ENCODE results near the gene TSPAN4.

TSPAN4 gene

DNA sequence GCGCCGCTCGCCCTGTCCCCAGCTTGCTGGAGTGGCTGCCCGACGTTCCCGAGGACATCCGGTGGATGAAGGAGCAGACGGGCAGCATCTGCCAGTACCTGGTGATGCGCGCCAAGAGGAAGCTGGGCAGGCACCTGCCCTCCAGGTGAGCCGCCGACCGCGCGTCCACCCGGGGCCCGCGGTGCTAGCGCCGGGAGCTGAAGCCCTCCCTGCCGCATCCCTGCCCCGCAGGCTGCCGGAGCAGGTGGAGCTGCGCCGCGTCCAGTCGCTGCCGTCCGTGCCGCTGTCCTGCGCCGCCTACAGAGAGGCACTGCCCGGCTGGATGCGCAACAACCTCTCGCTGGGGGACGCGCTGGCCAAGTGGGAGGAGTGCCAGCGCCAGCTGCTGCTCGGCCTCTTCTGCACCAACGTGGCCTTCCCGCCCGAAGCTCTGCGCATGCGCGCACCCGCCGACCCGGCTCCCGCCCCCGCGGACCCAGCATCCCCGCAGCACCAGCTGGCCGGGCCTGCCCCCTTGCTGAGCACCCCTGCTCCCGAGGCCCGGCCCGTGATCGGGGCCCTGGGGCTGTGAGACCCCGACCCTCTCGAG, 18.3 kb upstream of the TSPAN4 start:
- DNase-seq (ENCODE audit: low read depth), result no peak

DNA sequence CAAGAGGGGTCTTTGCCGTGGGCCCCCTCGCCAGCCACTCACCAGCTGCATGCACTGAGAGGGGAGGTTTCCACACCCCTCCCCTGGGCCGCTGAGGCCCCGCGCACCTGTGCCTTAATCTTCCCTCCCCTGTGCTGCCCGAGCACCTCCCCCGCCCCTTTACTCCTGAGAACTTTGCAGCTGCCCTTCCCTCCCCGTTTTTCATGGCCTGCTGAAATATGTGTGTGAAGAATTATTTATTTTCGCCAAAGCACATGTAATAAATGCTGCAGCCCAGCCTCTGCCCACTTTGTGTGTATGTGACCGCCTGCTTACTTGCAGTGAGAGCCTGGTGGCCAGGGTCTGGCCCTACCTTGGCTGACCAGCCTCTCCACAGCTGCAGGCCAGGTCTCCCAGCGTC, 17.7 kb upstream of the TSPAN4 start:
- DNase-seq (ENCODE audit: low read depth), result no peak

DNA sequence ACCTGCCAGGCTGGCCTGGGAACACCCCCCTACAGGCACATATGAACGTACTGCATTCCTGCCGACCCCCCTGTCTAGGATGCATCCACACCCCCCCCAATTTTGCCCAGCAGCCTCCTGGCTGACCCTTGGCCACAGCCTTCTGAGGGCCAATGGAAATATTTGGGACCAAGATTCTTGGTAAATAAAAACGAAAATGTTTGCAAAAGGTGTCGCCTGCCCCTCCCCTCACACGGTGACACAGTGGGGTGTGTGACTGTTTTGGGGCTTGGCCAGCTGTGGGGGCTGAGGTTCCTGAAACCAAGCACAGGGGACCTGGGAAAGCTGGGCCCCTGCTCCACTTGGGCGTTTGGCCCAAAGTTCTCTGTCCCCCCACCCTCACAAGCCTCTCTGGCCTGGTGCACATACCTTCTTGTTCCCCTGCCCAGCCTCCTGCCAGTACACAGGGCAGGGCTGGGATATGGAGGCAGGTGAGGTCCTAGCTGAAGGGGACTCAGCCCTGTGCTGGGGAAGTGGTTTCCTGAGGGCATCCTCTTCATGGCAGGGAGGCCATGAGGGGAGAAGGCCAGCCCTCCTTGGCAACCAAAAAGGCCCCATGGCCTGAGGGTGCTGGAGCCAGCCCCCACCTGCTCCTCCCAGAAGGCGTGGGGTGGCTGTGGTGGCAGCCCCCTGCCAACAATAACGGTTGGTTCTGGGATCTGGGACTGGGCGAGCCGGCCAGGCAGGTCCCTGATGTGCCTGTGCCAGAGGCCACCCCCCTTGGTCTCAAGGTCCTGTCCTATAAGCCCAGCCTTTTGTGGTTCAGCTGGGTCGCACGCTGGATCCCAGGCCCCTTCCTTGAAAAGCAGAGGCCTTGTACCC, 17.1 kb upstream of the TSPAN4 start:
- no peak for DNase-seq (ENCODE audit: low read depth)

DNA sequence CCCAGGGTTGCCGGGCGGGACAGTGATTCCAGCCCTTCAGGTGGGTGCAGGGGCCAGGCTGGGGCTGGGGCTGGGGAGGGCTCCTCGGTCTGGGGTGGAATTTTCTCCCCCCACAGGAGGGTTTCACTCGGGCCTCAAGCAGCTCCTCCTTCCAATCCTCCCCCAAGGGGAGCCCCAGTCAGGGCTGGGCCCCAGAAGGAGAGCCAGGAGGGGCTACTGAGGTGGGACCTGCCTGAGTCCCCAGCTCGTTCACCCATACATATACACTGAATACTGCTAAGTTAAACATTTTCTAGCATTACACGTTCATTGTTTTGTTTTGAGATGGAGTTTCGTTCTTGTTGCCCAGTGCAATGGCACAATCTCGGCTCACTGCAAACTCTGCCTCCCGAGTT, 16.4 kb upstream of the TSPAN4 start:
- DNase-seq (ENCODE audit: low read depth), result no peak

DNA sequence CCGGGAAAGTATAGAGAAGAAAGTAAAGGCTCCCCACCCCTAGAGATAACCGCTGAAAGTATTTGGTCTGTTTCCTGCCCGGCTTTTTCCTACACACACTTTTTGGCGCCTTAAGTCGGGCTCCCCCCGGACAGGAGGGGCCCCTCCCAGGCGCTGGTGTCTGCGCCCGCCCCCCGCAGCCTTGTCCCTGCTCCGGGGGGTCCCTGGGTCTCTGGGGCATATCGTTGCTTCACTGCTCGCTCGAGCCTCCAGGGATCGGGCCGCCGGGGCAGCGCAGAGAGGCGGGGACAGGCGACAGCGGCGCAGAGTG, 15.9 kb upstream of the TSPAN4 start:
- no peak for DNase-seq (ENCODE audit: low read depth)

DNA sequence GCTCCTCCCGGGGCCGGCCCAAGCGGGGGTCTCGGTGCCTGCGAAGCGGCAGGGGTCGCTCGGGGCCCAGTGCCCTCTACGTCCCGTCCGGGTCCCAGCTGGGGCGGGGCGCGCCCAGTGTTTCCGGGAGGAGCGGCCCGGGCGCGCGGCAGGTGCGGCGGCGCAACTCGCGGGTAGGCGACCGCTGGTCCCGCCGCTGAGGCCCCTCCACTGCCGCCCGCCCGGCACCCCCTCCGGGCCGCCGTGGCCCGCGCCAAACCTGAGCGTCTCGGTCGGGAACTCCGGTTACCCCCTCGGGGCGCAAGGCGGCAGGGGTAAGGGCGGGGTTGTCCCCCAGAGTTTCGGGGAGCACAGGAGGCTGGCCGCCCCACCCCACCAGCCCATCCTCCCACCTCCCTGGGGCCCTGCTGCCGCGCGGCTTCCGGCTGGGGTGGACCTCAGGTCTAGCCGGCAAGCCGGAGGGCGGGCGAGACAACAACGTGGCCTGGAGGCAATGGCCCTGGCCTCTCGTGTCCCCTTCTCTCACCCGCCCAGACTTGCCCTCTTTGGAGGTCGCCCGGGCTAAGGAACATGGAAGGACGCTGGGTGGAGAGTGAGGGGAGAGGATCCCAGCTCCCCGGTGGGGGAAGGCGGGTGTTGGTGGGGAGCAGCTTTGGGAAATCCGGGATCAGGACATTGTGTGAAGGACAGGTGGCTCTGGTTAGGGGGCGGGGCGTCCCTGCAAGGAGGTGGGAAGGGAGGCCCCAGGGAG, 15.3 kb upstream of the TSPAN4 start:
- no peak for DNase-seq (ENCODE audit: low read depth)

DNA sequence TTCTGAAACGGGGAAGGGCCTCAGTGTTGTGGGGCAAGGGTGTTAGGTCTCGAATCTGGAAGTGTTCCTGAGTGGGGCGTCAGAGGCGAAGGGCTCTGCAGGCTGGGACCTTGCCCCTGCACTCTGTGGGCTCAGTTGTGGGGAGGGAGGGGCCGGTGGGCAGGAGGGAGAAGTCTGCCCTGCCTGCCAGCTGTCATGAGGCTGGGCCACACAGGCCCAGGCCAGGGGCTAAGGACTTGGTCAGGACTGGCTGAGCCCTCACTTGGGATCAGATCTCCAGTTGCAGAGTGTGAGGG, 14.8 kb upstream of the TSPAN4 start, which contains the start of gene CRACR2B:
CRACR2B (plus strand) TSS at position 23 of the 296 bp plus-strand sequence. CDS start 689 bp downstream, outside the sequence.
- DNase-seq (ENCODE audit: low read depth), result no peak

DNA sequence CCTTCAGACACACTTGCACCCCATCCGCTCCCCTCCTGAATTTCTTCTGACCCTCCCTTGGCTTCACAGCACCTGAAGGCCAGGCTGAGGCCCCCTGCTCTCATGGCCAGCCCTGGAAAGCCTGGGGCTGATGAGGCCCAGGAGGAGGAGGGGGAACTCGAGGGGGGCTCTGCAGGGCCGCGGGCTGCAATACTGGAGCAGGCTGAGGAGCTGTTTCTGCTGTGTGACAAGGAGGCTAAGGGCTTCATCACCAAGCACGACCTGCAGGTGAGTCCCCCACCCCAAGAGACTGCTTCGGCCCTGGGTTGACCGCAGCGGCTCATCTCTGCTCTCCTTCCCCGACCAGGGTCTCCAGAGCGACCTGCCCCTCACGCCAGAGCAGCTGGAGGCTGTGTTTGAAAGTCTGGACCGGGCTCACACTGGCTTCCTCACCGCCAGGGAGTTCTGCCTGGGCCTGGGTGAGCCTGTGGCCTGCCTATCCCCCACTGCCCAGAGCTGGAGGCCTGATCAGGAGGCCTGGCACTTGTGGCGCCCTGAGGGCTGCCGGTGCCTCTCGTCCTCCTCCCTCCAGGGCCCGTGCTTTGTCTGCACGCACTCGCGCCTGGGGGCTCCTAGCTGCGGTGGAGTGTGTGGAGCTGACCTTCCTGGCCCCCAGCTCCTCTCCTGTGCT, 14.0 kb upstream of the TSPAN4 start:
- DNase-seq (ENCODE audit: low read depth), result no peak

DNA sequence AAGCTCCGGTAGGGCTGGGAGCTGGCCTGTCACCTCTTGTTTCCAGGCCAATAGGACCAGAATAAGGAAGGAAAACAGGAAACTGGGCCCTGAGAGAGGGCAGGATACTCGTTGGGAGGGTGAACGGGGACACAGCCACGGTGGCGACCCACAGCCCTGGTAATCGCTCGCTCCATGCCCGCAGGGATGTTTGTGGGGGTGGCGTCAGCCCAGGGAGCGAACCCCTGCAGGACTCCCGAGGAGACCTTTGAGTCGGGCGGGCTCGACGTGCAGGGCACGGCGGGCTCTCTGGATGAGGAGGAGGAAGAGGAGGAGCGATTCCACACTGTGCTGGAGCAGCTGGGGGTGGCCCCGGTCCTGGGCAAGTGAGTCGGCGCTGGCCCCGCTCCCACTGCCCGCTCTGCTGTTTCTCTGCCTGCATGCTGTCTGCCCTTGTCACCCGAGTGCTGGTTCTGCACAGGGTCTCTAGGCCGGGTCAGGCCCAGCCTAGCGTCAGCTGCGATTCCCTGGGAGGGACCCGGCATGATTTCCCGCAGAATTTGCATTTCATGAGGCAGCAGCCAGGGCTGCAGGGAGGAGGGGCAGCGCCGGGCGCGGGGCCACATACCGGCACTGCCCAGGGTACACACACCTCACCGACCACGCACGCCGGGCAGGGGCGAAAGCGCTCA, 13.3 kb upstream of the TSPAN4 start:
- no peak for DNase-seq (ENCODE audit: low read depth)

DNA sequence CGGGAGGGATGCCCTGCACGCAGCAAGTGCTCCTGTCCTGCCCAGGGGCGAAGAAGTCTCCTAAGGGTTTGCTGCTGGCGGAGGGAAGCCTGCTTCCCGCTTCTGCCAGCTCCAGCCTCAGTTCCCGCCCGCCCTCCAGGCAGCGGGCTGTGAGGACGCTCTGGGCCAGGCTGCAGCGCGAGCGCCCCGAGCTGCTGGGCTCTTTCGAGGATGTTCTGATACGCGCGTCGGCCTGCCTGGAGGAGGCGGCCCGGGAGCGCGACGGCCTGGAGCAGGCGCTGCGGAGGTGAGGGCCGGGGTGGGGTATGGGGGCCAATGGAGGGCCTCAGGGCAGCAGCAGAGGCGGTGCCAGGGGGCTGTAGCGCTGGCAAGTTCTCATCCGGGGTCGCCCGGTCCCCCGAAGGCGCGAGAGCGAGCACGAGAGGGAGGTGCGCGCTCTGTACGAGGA, 12.8 kb upstream of the TSPAN4 start:
- DNase-seq (ENCODE audit: low read depth), result no peak

DNA sequence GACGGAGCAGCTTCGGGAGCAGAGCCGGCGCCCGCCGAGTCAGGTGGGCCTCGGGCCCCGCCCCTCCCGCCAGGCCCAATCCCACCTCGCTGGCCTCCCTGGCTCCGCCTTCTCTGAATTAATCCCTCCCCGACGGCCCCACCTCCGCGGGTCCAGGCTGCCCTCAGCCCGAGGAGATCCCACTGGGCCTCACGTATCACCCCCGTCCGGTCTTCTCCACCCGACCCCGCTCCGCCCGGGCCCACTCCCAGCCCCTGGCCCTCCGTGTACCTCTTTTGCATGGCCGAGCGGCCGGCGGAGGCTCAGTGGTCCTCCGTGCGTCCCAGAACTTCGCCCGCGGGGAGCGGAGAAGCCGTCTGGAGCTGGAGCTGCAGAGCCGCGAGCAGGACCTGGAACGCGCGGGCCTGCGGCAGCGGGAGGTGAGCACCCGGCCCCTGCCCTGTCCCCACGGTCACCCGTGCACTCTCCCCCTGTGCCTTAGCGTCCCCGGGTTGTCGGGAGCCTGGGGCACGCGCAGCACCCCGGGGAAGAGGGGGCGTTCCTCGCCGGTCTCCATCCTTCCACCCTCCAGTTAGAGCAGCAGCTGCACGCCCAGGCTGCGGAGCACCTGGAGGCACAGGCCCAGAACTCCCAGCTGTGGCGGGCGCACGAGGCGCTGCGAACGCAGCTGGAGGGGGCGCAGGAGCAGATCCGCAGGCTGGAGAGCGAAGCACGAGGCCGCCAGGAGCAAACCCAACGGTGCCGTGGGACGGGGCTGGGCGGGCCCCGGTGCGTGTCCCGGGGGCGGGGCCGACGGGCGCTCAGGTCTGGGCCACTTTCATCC, 12.1 kb upstream of the TSPAN4 start:
- DNase-seq (ENCODE audit: low read depth), result no peak

DNA sequence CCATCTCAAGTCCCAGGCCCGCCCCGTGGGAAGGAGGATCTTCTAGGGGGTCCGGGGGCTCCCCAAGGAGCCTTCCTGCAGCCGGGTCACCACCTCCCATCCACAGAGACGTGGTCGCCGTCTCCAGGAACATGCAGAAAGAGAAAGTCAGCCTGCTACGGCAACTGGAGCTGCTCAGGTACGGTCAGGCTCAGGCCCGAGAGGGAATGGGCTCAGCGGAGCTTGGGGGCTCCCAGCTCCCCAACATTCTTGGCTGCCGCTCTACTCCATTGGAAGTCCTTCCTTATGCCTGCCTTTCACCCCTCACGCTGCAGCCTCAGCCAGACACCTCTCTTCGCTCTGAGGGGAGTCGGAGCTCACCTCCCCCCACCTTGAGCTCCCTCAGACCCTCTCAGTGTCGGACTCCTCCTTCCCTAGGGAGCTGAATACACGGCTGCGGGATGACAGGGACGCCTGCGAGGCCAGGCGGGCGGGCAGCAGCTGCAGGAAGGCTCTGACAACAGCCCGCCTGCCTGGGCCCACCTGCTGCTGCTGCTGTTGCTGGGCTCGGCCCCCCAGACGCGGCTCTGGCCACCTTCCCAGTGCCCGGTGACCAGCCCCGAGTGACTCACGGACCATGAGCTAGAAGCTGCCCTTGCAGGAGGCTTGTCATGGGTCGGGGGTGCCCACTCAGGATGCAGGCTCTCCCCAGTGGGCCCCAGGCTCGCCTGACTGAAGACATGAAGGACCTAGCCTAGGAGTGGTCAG, 11.4 kb upstream of the TSPAN4 start:
- DNase-seq (ENCODE audit: low read depth), result no peak

DNA sequence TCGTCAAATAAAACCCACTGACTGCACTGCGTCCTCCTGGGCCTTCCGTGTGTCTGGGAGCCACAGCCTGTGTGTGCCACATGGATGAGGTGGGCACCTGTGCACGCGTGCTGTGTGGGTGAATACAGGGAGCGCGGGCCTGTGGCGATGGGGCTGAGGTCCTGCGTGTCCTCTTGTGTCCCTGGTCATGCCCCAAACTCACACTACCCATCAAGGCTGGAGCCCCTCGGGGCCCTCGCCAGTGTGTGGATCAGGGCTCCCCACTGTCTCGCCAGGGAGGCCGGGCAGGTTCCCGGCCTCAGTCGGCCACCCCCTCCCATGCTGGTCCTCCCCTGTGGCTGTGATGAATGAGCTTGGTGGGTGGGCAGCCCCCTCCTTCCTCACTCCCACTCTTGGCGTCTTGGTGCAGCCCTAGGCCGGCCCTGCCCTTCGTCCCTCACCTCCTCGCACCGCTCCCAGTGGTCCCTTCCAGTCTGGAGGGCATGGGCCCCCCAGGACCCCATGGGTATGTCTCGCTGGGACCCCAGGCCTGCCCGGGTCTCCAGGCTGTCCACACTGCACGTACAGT, 10.6 kb upstream of the TSPAN4 start:
- no peak for DNase-seq (ENCODE audit: low read depth)

DNA sequence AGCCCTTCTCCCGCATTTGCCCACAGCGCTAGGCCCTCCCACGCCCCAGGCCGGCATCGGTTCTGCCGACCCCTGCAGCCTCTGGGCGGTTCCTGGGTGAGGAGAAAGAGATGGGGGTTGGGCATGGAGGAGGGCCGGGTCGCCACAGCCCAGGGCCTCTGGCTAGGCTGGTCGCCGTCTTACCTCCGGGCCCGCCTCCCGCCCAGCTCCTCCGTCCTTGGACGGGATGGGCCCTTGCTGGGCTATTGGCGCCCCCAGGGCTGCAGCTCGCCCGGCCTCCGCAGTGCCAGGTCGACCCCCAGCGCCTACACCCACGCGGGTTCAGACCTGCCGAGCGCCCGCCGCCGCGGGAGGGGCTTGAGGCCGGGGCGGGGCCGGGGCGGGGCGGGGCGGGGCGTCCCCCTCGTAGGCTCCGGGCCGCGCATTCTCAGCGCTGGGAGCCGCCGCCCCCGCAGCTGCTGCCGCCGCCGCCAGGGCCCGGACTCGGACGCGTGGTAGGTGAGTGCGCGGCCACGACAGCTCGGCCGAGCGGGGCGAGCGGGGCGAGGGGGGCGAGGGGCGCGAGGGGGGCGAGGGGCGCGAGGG, 10.0 kb upstream of the TSPAN4 start, which contains the start of gene CD151:
CD151 (plus strand) TSS at position 424 of the 585 bp plus-strand sequence. CDS start 3,118 bp downstream, outside the sequence.
- DNase-seq (ENCODE audit: low read depth), result no peak

DNA sequence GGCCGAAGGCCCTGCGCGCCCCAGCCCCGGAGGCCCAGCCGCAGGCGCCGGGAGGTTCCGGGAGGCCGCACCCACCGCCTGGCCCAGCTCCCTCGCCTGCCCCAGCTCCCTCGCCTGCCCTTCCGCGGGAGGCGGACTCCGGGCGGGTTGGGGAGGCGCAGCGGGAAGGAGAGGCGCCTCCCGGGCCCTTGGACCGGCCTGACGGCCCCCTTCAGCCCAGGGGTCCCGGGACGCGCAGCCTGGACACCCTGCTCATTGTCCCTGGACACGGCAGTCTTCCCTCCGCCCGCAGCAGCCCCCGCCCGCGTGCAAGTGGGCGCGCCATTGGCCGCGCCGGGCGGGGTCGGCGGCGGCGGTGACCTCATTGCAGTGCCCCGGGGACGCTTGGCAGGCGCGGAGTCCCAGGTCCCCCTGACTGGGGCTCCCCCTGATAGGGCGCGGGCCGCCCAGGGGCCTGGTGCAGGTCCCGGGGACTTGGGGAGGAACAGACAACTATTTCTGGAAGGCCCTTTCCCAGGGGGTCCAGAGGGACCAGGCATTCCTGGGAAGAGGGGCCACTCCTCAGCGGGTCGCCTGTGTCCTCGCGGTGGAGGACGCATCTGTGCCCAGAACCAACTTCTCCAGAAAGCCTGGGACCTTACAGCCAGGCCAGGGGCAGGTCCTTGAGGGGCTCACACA, 9.4 kb upstream of the TSPAN4 start:
- DNase-seq (ENCODE audit: low read depth), result no peak

DNA sequence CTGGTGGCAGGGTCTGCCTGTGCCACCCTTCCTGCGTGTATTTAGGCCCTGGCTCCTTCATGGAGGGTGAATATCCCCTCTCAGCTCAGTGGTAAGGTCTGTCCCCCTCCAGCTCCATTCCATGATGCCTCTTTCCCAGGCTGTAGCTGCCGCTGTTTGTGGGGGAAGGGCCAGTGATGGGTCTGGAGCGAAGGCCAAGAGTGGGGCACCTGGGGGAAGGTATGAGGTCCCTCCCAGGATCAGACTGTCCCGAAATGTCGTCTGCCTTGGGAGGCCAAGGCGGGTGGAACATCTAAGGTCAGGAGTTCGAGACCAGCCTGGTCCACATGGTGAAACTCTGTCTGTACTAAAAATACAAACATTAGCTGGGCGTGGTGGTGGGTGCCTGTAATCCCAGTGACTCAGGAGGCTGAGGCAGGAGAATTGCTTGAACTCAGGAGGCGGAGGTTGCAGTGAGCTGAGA, 8.8 kb upstream of the TSPAN4 start:
- DNase-seq (ENCODE audit: low read depth), result no peak

DNA sequence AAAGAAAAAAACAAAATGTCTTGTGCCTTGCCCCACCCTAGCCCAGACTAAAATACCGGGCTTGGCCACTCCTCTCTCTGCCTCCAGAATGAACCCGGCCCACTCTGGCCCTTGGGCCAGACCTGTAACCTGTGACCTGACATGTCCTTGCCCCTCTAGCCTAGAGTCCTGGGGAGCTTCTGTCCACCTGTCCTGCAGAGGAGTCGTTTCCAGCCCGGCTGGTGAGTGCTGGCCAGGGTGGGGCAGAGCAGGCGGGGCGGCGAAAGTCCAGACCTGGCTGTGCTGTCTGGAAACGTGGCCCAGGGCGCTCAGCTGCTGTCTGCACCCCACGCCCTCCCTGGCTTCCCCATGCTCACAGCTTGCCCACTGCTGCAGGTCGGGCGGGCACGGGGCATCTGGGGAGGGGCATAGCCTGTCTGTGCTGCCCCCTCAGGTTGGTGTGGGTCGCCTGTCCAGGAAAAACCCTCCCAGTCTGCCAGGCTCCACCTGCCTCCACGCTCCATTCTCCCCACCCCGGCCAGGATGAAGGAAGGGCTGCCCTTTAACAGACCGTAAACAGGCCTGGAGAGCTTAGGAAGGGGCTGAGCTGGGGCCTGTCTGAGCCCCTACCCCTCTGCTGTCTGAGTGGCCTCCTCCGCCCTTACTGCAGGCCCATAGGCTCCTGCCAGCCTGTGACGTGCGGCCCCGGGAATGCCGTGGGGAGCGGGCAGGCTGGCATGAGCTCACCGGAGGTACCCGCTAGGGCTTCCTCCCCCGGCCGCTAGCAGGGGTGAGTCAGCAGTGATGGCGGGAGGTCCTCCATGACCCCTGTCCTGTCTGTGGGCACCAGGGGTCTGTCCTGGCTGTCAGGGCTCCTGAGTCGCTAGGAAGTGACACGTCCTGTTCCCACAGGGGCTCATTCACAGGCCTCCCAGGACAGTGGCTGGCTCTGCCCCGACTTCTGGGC, 8.0 kb upstream of the TSPAN4 start:
- peak; percentile 56 for DNase-seq (ENCODE audit: low read depth)

DNA sequence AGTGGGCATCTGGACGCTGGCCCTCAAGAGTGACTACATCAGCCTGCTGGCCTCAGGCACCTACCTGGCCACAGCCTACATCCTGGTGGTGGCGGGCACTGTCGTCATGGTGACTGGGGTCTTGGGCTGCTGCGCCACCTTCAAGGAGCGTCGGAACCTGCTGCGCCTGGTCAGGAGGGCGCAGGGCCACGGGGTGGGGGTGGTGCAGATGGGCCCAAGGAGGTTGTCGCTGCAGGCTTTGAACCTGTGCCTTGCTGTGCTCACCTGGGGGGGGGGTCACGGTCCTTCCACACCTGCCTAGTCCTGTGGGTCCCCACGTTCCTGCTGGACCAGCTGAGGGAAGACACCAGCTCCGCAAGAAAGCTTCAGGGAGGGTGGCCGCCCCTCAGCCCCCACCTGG, 6.4 kb upstream of the TSPAN4 start:
- no peak for DNase-seq (ENCODE audit: low read depth)
